Gastrocnemius medialis (tissue), 4 donors: ENCODE measurements around the gene TTC39B. TPM values are rescaled to one million over a fixed set of nuclear protein-coding genes. Genes with fewer than 3 reads are reported as not detected.
A peak's percentile ranks its signal among the peaks of the same experiment; 100 is the strongest.

Source experiments
- ATAC-seq, 2 donors: fragments of 150-250 bp; one replicate each; pipeline ENCODE4 v1.9.1; 2016
- DNase-seq, 2 donors: peaks; one replicate each; pipeline ENCODE4 v3.0.0-alpha.2; 2019
- H3K27ac ChIP-seq, 4 donors: fragments of 200-600 bp; sonication (generic); 1 replicate in 1 of 4; 2 replicates in 3 of 4; pipeline ENCODE4 v1.5.1; 2016 to 2018; ENCODE audit warnings: mild to moderate bottlenecking in 2 of 4, moderate library complexity in 1 of 4
- H3K27me3 ChIP-seq, 3 donors: fragments of 200-600 bp; sonication (generic) in 2 of 3; 1 replicate in 1 of 3; 2 replicates in 2 of 3; pipeline versions ENCODE4 v1.5.1 to v1.6.0; 2016 to 2019; ENCODE audit warnings: mild to moderate bottlenecking in 1 of 3, moderate library complexity in 1 of 3
- H3K36me3 ChIP-seq, 2 donors: fragments of 200-600 bp; sonication (generic) in 1 of 2; one replicate each; pipeline ENCODE4 v1.5.1; 2017 to 2018
- H3K4me1 ChIP-seq, 2 donors: fragments of 200-600 bp; sonication (generic) in 1 of 2; one replicate each; pipeline ENCODE4 v1.5.1; 2016 to 2017; ENCODE audit warnings: mild to moderate bottlenecking in 2 of 2
- H3K4me3 ChIP-seq, 4 donors: fragments of 200-600 bp; sonication (generic) in 3 of 4; 1 replicate in 1 of 4; 2 replicates in 3 of 4; pipeline ENCODE4 v1.5.1; 2016 to 2019; ENCODE audit warnings: mild to moderate bottlenecking in 2 of 4
- H3K9me3 ChIP-seq, 3 donors: fragments of 200-600 bp; sonication (generic) in 2 of 3; 1 replicate in 1 of 3; 2 replicates in 2 of 3; pipeline ENCODE4 v1.5.1; 2016 to 2019
- CTCF ChIP-seq, 5 experiments: fragments of 450-650 bp in 3 of 5; fragments of 200-600 bp in 2 of 5; sonication (generic) in 2 of 5; IDR thresholded peaks in 4 of 5; conservative IDR thresholded peaks in 1 of 5; 1 replicate in 4 of 5; 2 replicates in 1 of 5; pipeline ENCODE4 v1.5.1; 2016 to 2019; ENCODE audit warnings: antibody characterized with exemption in 5 of 5, mild to moderate bottlenecking in 3 of 5, moderate library complexity in 3 of 5
- POLR2A ChIP-seq, 2 donors: fragments of 450-650 bp; IDR thresholded peaks; one replicate each; pipeline ENCODE4 v1.6.1; 2017; ENCODE audit warnings: antibody characterized with exemption in 2 of 2, mild to moderate bottlenecking in 2 of 2, moderate library complexity in 2 of 2
- in situ Hi-C, 4 donors: fragments of 200-750 bp; cut with MboI; loops; one replicate each; pipeline versions ENCODE4 v1.15.0 to v1.8.0; 2017; ENCODE audit warnings: low sequenced_read_pairs in 4 of 4
- intact Hi-C: fragments of 100-400 bp; cut with DNase I; formaldehyde crosslinking; loops from one replicate; pipeline ENCODE4 v1.15.1; 2023; ENCODE audit warnings: low total_unique reads
- total RNA-seq, 4 donors: library from RNA; depleted of rRNA; stranded (reverse); fragments of >200 nt; gene quantifications; one replicate each; pipeline versions ENCODE4 v1.1.0 to v1.2.3, GENCODE V29; 2016

Gene TTC39B
- total RNA-seq, 4 donors from 2014 or later, result 1.8 to 6.9 (median 3.8) TPM

GRCh38 chr9:15294604-15295003, 12.4 kb downstream of the TTC39B start:
- peak overlapping the region in 2 of 4 donors; percentile 5 to 47 for H3K27ac ChIP-seq
- no peaks in the 10 kb centered on the region for H3K9me3 ChIP-seq
- H3K4me3 ChIP-seq, result no peak overlapping the region
- H3K27me3 ChIP-seq, result no peaks in the 10 kb centered on the region
- DNase-seq, result no peak
- H3K36me3 ChIP-seq, result no peaks in the 10 kb centered on the region
- ATAC-seq, result no peak
- H3K4me1 ChIP-seq, result peaks cover 15 to 23% of the 10 kb centered on the region in 2 donors
- in situ Hi-C loops (loop anchor here in 2 of 4 donors (10.0 to 25.0 kb wide), 2 partner anchors 140 to 318 kb away; no protein-coding TSS in a partner anchor), intact Hi-C loops (no loop called here)
- TF ChIP-seq POLR2A (IDR thresholded peaks at IDR 0.05), result no peak
- no peak for TF ChIP-seq CTCF (IDR thresholded peaks at IDR 0.05 in 4 of 5, conservative IDR thresholded peaks at IDR 0.05 in 1 of 5)

GRCh38 chr9:15293804-15294316, 13.2 kb downstream of the TTC39B start:
- H3K27ac ChIP-seq, result peak overlapping the region in 3 of 4 donors; percentile 10 to 47 (median 12)
- intact Hi-C loops, result no loop called here
- H3K4me3 ChIP-seq, result peak overlapping the region in 1 of 4 donors; percentile 32
- in situ Hi-C loops, result loop anchor here in 2 of 4 donors (10.0 to 25.0 kb wide), 2 partner anchors 141 to 318 kb away; no protein-coding TSS in a partner anchor
- no peak for DNase-seq
- no peaks in the 10 kb centered on the region for H3K36me3 ChIP-seq
- H3K9me3 ChIP-seq, result no peaks in the 10 kb centered on the region
- no peaks in the 10 kb centered on the region for H3K27me3 ChIP-seq
- H3K4me1 ChIP-seq, result peaks cover 15 to 23% of the 10 kb centered on the region in 2 donors
- ATAC-seq, result no peak
- TF ChIP-seq POLR2A (IDR thresholded peaks at IDR 0.05) (no peak), CTCF (IDR thresholded peaks at IDR 0.05 in 4 of 5, conservative IDR thresholded peaks at IDR 0.05 in 1 of 5) (no peak)

GRCh38 chr9:15293084-15293483, 13.9 kb downstream of the TTC39B start:
- Histone ChIP-seq H3K4me1 (peaks cover 15 to 23% of the 10 kb centered on the region in 2 donors), H3K4me3 (no peak overlapping the region), H3K9me3 (no peaks in the 10 kb centered on the region), H3K27me3 (no peaks in the 10 kb centered on the region), H3K36me3 (no peaks in the 10 kb centered on the region), H3K27ac (no peak overlapping the region)
- in situ Hi-C loops, result loop anchor here in 2 of 4 donors (10.0 to 25.0 kb wide), 2 partner anchors 142 to 319 kb away; no protein-coding TSS in a partner anchor
- TF ChIP-seq CTCF (IDR thresholded peaks at IDR 0.05 in 4 of 5, conservative IDR thresholded peaks at IDR 0.05 in 1 of 5), result no peak
- TF ChIP-seq POLR2A (IDR thresholded peaks at IDR 0.05), result no peak
- no peak for ATAC-seq
- no peak for DNase-seq
- intact Hi-C loops, result no loop called here

- no peaks in the 10 kb centered on the region for H3K36me3 ChIP-seq
- ATAC-seq (no peak), DNase-seq (no peak)
- H3K4me1 ChIP-seq, result peaks cover 0 to 8% of the 10 kb centered on the region in 2 donors
- no peak for TF ChIP-seq CTCF (IDR thresholded peaks at IDR 0.05 in 4 of 5, conservative IDR thresholded peaks at IDR 0.05 in 1 of 5)
- no peak for TF ChIP-seq POLR2A (IDR thresholded peaks at IDR 0.05)
- H3K9me3 ChIP-seq, result no peaks in the 10 kb centered on the region
- intact Hi-C loops (no loop called here), in situ Hi-C loops (loop anchor here in 2 of 4 donors (10.0 to 25.0 kb wide), 2 partner anchors 145 to 323 kb away; no protein-coding TSS in a partner anchor)
- H3K27me3 ChIP-seq, result no peaks in the 10 kb centered on the region
- no peak overlapping the region for H3K27ac ChIP-seq
- no peak overlapping the region for H3K4me3 ChIP-seq
Observed at GRCh38 chr9:15289603-15290002, 17.4 kb downstream of the TTC39B start.
